ENCODE results near the gene TCP11L2.
A peak's percentile ranks its signal among the peaks of the same experiment; 100 is the strongest.

TCP11L2 gene

GRCh38 chr12:106288101-106288493 is 14.4 kb upstream of the TCP11L2 start:
- Histone ChIP-seq H3K27ac (ENCODE audit: poor library complexity, severe bottlenecking) (peak overlapping the region; percentile 86), H3K27me3 (ENCODE audit: insufficient read depth, poor library complexity, severe bottlenecking) (no peaks in the 10 kb centered on the region), H3K9me3 (ENCODE audit: severe bottlenecking) (no peaks in the 10 kb centered on the region), H3K4me1 (ENCODE audit: insufficient read depth, poor library complexity, severe bottlenecking) (peaks cover 25% of the 10 kb centered on the region), H3K36me3 (ENCODE audit: low read depth) (no peaks in the 10 kb centered on the region), H3K4me3 (ENCODE audit: severe bottlenecking) (no peak overlapping the region)
- no peak for TF ChIP-seq CTCF (IDR thresholded peaks at IDR 0.05; ENCODE audit: poor library complexity, severe bottlenecking)
- ATAC-seq (ENCODE audit: low read depth) (peak; percentile 5; the same call in 1 of the 3 replicates), DNase-seq (ENCODE audit: low spot score) (no peak)

- DNase-seq (ENCODE audit: low spot score) (no peak), ATAC-seq (ENCODE audit: low read depth) (peak; percentile 96)
- H3K27me3 ChIP-seq (ENCODE audit: insufficient read depth, poor library complexity, severe bottlenecking) = no peaks in the 10 kb centered on the region
- peak overlapping the region; percentile 86 for H3K27ac ChIP-seq (ENCODE audit: poor library complexity, severe bottlenecking)
- H3K9me3 ChIP-seq (ENCODE audit: severe bottlenecking) = no peaks in the 10 kb centered on the region
- TF ChIP-seq CTCF (IDR thresholded peaks at IDR 0.05; ENCODE audit: poor library complexity, severe bottlenecking) = no peak
- H3K4me3 ChIP-seq (ENCODE audit: severe bottlenecking) = no peak overlapping the region
- no peaks in the 10 kb centered on the region for H3K36me3 ChIP-seq (ENCODE audit: low read depth)
- H3K4me1 ChIP-seq (ENCODE audit: insufficient read depth, poor library complexity, severe bottlenecking) = peaks cover 25% of the 10 kb centered on the region
Measured at GRCh38 chr12:106288494-106289195, 13.9 kb upstream of the TCP11L2 start.

GRCh38 chr12:106289196-106289681 is 13.3 kb upstream of the TCP11L2 start:
- ATAC-seq (ENCODE audit: low read depth) (no peak), DNase-seq (ENCODE audit: low spot score) (no peak)
- H3K9me3 ChIP-seq (ENCODE audit: severe bottlenecking) = no peaks in the 10 kb centered on the region
- H3K4me1 ChIP-seq (ENCODE audit: insufficient read depth, poor library complexity, severe bottlenecking) = peaks cover 25% of the 10 kb centered on the region
- H3K36me3 ChIP-seq (ENCODE audit: low read depth) = no peaks in the 10 kb centered on the region
- TF ChIP-seq CTCF (IDR thresholded peaks at IDR 0.05; ENCODE audit: poor library complexity, severe bottlenecking) = no peak
- no peak overlapping the region for H3K4me3 ChIP-seq (ENCODE audit: severe bottlenecking)
- H3K27ac ChIP-seq (ENCODE audit: poor library complexity, severe bottlenecking) = peak overlapping the region; percentile 86
- no peaks in the 10 kb centered on the region for H3K27me3 ChIP-seq (ENCODE audit: insufficient read depth, poor library complexity, severe bottlenecking)

GRCh38 chr12:106290666-106291065 is 11.9 kb upstream of the TCP11L2 start:
- ATAC-seq (ENCODE audit: low read depth) (no peak), DNase-seq (ENCODE audit: low spot score) (no peak)
- Histone ChIP-seq H3K27ac (ENCODE audit: poor library complexity, severe bottlenecking) (no peak overlapping the region), H3K9me3 (ENCODE audit: severe bottlenecking) (no peaks in the 10 kb centered on the region), H3K4me1 (ENCODE audit: insufficient read depth, poor library complexity, severe bottlenecking) (peaks cover 25% of the 10 kb centered on the region), H3K27me3 (ENCODE audit: insufficient read depth, poor library complexity, severe bottlenecking) (no peaks in the 10 kb centered on the region), H3K4me3 (ENCODE audit: severe bottlenecking) (no peak overlapping the region), H3K36me3 (ENCODE audit: low read depth) (no peaks in the 10 kb centered on the region)
- TF ChIP-seq CTCF (IDR thresholded peaks at IDR 0.05; ENCODE audit: poor library complexity, severe bottlenecking) = no peak

- H3K4me1 ChIP-seq (ENCODE audit: insufficient read depth, poor library complexity, severe bottlenecking) = peaks cover 32% of the 10 kb centered on the region
- no peak for TF ChIP-seq CTCF (IDR thresholded peaks at IDR 0.05; ENCODE audit: poor library complexity, severe bottlenecking)
- ATAC-seq (ENCODE audit: low read depth) = peak; percentile 26; the same call in 1 of the 3 replicates
- H3K9me3 ChIP-seq (ENCODE audit: severe bottlenecking) = no peaks in the 10 kb centered on the region
- no peak overlapping the region for H3K27ac ChIP-seq (ENCODE audit: poor library complexity, severe bottlenecking)
- no peak for DNase-seq (ENCODE audit: low spot score)
- no peaks in the 10 kb centered on the region for H3K36me3 ChIP-seq (ENCODE audit: low read depth)
- no peaks in the 10 kb centered on the region for H3K27me3 ChIP-seq (ENCODE audit: insufficient read depth, poor library complexity, severe bottlenecking)
- no peak overlapping the region for H3K4me3 ChIP-seq (ENCODE audit: severe bottlenecking)
Measured at GRCh38 chr12:106291342-106291741, 11.2 kb upstream of the TCP11L2 start.
